HEK293T (cell line): ENCODE data around the gene TENM3.
"Not testable (repeated sequence)": the region's sequence is repeated elsewhere in the genome, so short reads cannot be mapped to it uniquely, and the experiment has no call there.

Source experiments
- CTCF ChIA-PET: fragments of 350-600 bp; formaldehyde crosslinking; extraction: SDS; loops from one replicate; lab custom pipeline; 2021; ENCODE audit warnings: antibody characterized with exemption, inconsistent platforms; lab: Yijun Ruan, JAX
- POLR2A ChIA-PET: fragments of 350-600 bp; formaldehyde crosslinking; extraction: SDS; loops from one replicate; lab custom pipeline; 2020; ENCODE audit warnings: antibody characterized with exemption, inconsistent platforms; lab: Yijun Ruan, JAX
- DNase-seq: peaks from one replicate; pipeline ENCODE4 v3.0.0; 2012; ENCODE audit warnings: mixed read lengths; ENCODE audit errors: extremely low spot score
- ARNT ChIP-seq: fragments of 450-650 bp; IDR thresholded peaks from 2 replicates; pipeline ENCODE4 v1.6.1; 2017; ENCODE audit warnings: mild to moderate bottlenecking
- BHLHE40 ChIP-seq: fragments of 450-650 bp; IDR thresholded peaks from 2 replicates; pipeline ENCODE4 v1.6.1; 2016; ENCODE audit warnings: mild to moderate bottlenecking, moderate library complexity, borderline replicate concordance
- CTBP1 ChIP-seq: fragments of 450-650 bp; IDR thresholded peaks from 2 replicates; pipeline ENCODE4 v1.6.1; 2016; ENCODE audit warnings: borderline replicate concordance
- ELF4 ChIP-seq: fragments of 450-650 bp; IDR thresholded peaks from 2 replicates; pipeline ENCODE4 v1.6.1; 2017; ENCODE audit warnings: antibody characterized with exemption
- FOXA1 ChIP-seq: fragments of 450-650 bp; IDR thresholded peaks from 2 replicates; pipeline ENCODE4 v1.6.1; 2016; ENCODE audit warnings: mild to moderate bottlenecking
- FOXK2 ChIP-seq: fragments of 450-650 bp; IDR thresholded peaks from 2 replicates; pipeline ENCODE4 v1.6.1; 2016; ENCODE audit warnings: mild to moderate bottlenecking
- FOXM1 ChIP-seq: fragments of 450-650 bp; IDR thresholded peaks from 2 replicates; pipeline ENCODE4 v1.6.1; 2017; ENCODE audit warnings: mild to moderate bottlenecking, borderline replicate concordance
- HDGF ChIP-seq: fragments of 450-650 bp; IDR thresholded peaks from 2 replicates; pipeline ENCODE4 v1.6.1; 2017; ENCODE audit warnings: antibody characterized with exemption, borderline replicate concordance
- L3MBTL2 ChIP-seq: fragments of 450-650 bp; conservative IDR thresholded peaks from 2 replicates; pipeline ENCODE4 v1.6.1; 2016; ENCODE audit warnings: mild to moderate bottlenecking
- LEF1 ChIP-seq: fragments of 450-650 bp; IDR thresholded peaks from 2 replicates; pipeline ENCODE4 v1.6.1; 2017; ENCODE audit warnings: mild to moderate bottlenecking, borderline replicate concordance
- NFRKB ChIP-seq: fragments of 450-650 bp; IDR thresholded peaks from 2 replicates; pipeline ENCODE4 v1.6.1; 2016; ENCODE audit warnings: mild to moderate bottlenecking, moderate library complexity
- PKNOX1 ChIP-seq: fragments of 450-650 bp; IDR thresholded peaks from 2 replicates; pipeline ENCODE4 v1.6.1; 2016
- SP1 ChIP-seq: fragments of 450-650 bp; IDR thresholded peaks from 2 replicates; pipeline ENCODE4 v1.6.1; 2017
- SUZ12 ChIP-seq: fragments of 450-650 bp; IDR thresholded peaks from 2 replicates; pipeline ENCODE4 v1.6.1; 2016; ENCODE audit warnings: mild to moderate bottlenecking
- TARDBP ChIP-seq: fragments of 450-650 bp; IDR thresholded peaks from 2 replicates; pipeline ENCODE4 v1.6.1; 2016
- ZNF384 ChIP-seq: fragments of 450-650 bp; IDR thresholded peaks from 2 replicates; pipeline ENCODE4 v1.6.1; 2016

The TENM3 gene

GRCh38 chr4:182243204-182243603 lies at the start of gene TENM3:
Gene TENM3 (plus strand): TSS chr4:182243402. CDS start chr4:182324021, 80,619 bp downstream.
- POLR2A ChIA-PET, result not testable (repeated sequence)
- CTCF ChIA-PET, result interaction anchor here (0.6 kb wide), 1 partner anchor 111 kb away, joined by 6 read pairs; no protein-coding TSS in a partner anchor

GRCh38 chr4:182194091-182194824 lies 48.9 kb upstream of the TENM3 start:
- POLR2A ChIA-PET, result no interaction called here
- CTCF ChIA-PET, result no interaction called here
- no peak for TF ChIP-seq LEF1
- no peak for TF ChIP-seq CTBP1
- TF ChIP-seq ARNT, result no peak
- TF ChIP-seq FOXK2, result no peak
- TF ChIP-seq L3MBTL2, result no peak
- TF ChIP-seq ELF4, result no peak
- no peak for DNase-seq

More at GRCh38 chr4:182243204-182243603, at the start of gene TENM3:
- DNase-seq, result not testable (repeated sequence)

GRCh38 chr4:182197611-182198010 lies 45.6 kb upstream of the TENM3 start:
- TF ChIP-seq PKNOX1 (no peak), NFRKB (no peak), ZNF384 (no peak), SP1 (no peak), ELF4 (no peak)
- no peak for DNase-seq
- CTCF ChIA-PET, result no interaction called here
- POLR2A ChIA-PET, result no interaction called here

- POLR2A ChIA-PET, result no interaction called here
- TF ChIP-seq SUZ12 (no peak), TARDBP (no peak), LEF1 (no peak), ELF4 (no peak), NFRKB (no peak), PKNOX1 (no peak), FOXK2 (no peak), HDGF (no peak), FOXA1 (no peak), ARNT (no peak), SP1 (no peak), CTBP1 (no peak), FOXM1 (no peak), L3MBTL2 (no peak), BHLHE40 (no peak), ZNF384 (no peak)
- DNase-seq, result no peak
- CTCF ChIA-PET, result no interaction called here
These were observed 41.3 kb upstream of the TENM3 start for GRCh38 chr4:182201871-182202270.

GRCh38 chr4:182202650-182203049 lies 40.6 kb upstream of the TENM3 start:
- no peak for TF ChIP-seq BHLHE40
- TF ChIP-seq FOXK2, result no peak
- TF ChIP-seq LEF1, result no peak
- no peak for TF ChIP-seq ARNT
- no peak for DNase-seq
- ChIA-PET CTCF (no interaction called here), POLR2A (no interaction called here)

- TF ChIP-seq L3MBTL2 (no peak), FOXK2 (no peak), SP1 (no peak), ELF4 (no peak), TARDBP (no peak), FOXA1 (no peak), CTBP1 (no peak), SUZ12 (no peak), ARNT (no peak), BHLHE40 (no peak), FOXM1 (no peak), ZNF384 (no peak), HDGF (no peak), NFRKB (no peak)
- ChIA-PET POLR2A (no interaction called here), CTCF (no interaction called here)
- no peak for DNase-seq
These were observed 39.3 kb upstream of the TENM3 start for GRCh38 chr4:182203872-182204411.

- POLR2A ChIA-PET, result no interaction called here
- DNase-seq, result no peak
- CTCF ChIA-PET, result interaction anchor here (1.0 to 2.4 kb wide), 2 partner anchors 17 to 33 kb away, joined by 5 to 6 read pairs; no protein-coding TSS in a partner anchor
- TF ChIP-seq L3MBTL2 (no peak), NFRKB (no peak), ARNT (no peak), TARDBP (no peak), ZNF384 (no peak), FOXK2 (no peak), BHLHE40 (no peak), CTBP1 (no peak)
These were observed 37.9 kb upstream of the TENM3 start for GRCh38 chr4:182205306-182205705.
